Non-pigmented ciliary epithelial cell (primary cell): ENCODE results near the gene SRPX2.
"Not testable (repeated sequence)": the region's sequence is repeated elsewhere in the genome, so short reads cannot be mapped to it uniquely, and the experiment has no call there.

ENCODE experiments used
- DNase-seq: peaks from one replicate; pipeline ENCODE4 v3.0.0-alpha.2; 2010; ENCODE audit warnings: low read depth

SRPX2 gene

DNA sequence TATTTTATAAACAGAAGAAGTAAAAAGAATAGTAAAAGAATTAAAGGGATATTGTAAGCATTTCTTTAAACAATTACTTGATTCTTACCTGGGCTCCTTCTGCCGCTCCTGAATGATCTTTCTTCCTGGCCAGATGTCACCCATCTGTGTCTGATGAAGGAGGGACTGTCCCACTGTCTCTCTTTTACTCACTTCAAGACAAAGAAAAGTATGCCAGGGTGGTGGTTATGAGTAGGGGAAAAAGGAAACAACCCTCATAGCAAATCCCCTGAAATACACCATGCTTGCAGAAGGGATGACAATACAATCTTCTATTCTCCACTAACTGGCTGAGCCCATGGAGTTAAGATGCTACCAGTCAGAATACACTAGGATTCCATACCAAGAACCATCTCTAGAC lies 56.8 kb downstream of the SRPX2 start:
- DNase-seq: no peak

DNA sequence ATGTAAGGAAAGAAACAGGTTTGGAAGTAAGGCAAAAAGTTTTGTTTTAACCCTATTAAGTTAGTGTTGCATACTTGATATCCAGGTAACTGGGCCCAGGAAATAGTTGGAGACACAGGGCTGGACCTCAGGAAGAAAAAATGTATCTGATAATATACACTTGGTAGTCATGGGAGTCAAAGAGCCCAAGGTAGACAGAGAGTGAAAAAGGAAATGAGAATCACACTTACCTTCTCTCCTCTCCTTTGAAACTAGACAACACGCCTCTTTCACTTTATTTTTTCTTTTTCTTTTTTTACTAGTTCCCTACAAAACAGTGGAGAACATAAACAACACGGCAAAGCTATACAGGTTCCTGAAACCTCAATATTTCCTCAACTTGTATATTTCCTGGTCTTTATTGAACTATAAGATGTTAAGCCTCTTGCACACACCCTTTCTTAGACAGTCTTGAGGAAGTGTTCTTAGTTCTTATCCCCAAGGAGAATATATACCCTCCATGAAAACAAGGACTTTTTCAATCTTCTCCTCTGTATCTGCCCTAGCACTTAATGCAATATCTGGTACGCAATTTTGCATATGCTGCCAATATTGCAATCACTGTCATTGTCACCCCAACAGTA lies 60.7 kb downstream of the SRPX2 start:
- no peak for DNase-seq

DNA sequence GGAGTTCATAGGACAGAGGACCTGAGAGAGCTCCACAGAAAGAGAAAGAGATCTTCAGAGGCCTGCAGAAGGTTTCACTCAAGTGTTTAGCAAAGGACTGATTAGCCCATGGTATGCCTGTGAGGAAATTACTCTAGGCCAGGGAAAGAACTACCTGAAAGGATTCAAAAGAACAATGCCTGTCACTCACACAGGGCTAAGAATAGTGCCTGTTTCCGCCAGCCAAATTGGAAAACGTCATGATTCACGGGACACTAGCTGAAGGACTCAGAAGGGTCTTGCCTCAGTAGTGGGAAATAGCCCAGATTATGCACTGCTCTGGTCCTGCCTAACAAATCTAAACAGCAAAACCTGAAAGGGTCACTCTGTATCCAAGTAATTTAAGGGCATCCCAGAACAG lies 66.8 kb downstream of the SRPX2 start:
- DNase-seq: no peak

DNA sequence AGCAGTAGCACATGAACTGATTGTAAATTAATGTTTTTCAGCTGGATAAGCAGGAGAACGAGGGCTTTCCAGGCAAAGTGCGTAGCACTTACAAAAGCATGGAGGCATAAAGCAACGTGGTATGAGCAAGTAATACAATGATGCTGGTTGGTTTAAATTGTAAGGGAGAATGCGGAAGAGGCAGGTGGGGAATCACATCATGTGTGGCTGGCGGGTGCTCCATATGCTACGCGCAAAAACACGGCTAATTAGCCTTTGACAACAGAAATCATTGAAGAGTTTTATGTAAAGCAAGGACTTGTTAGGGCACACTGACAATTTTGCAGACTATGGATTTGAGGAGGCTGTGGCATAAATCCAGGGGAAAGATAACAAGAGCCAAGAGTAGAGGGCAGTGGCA lies 73.4 kb downstream of the SRPX2 start:
- no peak for DNase-seq

DNA sequence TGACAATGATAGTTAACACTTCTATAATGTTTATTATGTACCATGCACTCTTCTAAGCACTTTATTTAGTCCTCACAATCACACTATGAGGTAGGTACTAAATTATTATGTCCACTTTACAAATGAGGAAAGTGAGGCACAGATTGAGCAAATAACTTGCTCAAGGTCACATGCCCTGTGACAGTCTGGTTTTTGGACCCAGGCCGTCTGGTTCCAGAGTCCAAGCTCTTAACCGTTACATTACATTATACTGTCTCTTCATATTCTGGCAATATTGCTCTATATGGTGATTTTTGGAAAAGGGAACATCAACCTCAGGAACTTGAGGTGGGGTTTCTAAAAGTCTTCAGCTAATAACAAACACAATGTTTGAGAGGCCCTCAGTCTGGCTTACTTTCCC lies 75.1 kb downstream of the SRPX2 start:
- no peak for DNase-seq

DNA sequence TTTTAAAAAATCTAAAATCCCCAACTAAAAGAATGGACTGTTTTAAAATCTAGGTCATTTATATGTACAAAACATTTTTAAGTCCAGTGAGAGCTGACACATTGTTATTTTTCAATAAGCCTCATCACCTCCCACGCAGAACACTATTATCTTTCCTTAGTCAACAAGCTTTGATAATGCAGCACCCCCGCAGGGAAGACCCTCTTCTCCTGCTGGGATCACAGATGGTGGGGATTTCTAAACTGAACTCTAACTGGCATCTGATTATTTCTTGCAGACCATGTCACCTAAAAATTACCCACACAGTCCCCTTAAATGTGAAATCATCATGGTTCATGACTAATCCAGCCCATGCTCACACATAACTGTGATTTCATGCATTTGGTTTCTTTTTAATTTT lies 76.3 kb downstream of the SRPX2 start:
- no peak for DNase-seq

DNA sequence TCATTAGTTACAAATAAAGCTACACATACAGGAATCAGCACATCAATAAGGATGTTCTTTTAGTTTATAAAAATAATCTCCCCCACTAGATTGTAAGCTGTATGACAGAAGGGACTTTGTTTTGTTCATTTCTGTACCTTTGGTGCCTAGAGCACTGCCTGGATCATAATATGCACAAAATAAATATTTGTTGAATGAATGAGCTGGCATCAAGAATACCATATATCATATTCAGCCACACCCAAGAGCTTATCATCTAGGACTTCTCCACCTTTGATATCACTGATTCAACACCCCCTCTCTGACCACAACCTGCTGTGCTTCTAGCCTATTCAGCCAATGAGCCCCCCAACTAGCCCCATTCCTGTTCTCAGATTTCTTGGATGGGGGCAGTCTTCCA lies 77.3 kb downstream of the SRPX2 start:
- DNase-seq: no peak

DNA sequence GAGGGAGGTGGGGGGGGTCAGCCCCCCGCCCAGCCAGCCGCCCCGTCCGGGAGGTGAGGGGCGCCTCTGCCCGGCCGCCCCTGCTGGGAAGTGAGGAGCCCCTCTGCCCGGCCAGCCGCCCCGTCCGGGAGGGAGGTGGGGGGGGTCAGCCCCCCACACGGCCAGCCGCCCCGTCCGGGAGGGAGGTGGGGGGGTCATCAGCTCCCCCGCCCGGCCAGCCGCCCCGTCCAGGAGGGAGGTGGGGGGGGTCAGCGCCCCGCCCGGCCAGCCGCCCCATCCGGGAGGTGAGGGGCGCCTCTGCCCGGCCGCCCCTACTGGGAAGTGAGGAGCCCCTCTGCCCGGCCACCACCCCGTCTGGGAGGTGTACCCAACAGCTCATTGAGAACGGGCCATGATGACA lies 80.0 kb downstream of the SRPX2 start:
- DNase-seq: not testable (repeated sequence)
